Thyroid gland (tissue), 4 donors: ENCODE measurements around the gene MMP24. TPM values are rescaled to one million over a fixed set of nuclear protein-coding genes. Genes with fewer than 3 reads are reported as not detected.

Experiments used
- DNase-seq, 2 donors: peaks; one replicate each; pipeline ENCODE4 v3.0.0-alpha.2; 2019
- H3K27ac ChIP-seq, 3 donors: fragments of 200-600 bp; sonication (generic); 1 replicate in 2 of 3; 2 replicates in 1 of 3; pipeline ENCODE4 v1.5.1; 2016 to 2019; ENCODE audit warnings: mild to moderate bottlenecking in 1 of 3, moderate library complexity in 1 of 3
- H3K27me3 ChIP-seq: fragments of 200-600 bp; sonication (generic); one replicate; pipeline ENCODE4 v1.5.1; 2019
- H3K36me3 ChIP-seq, 2 donors: fragments of 200-600 bp; sonication (generic); one replicate each; pipeline ENCODE4 v1.5.1; 2016 to 2019
- H3K4me1 ChIP-seq, 2 donors: fragments of 200-600 bp; sonication (generic); one replicate each; pipeline ENCODE4 v1.5.1; 2017 to 2019
- H3K4me3 ChIP-seq, 3 donors: fragments of 200-600 bp; sonication (generic); replicated peaks in 1 of 3; 1 replicate in 2 of 3; 2 replicates in 1 of 3; pipeline ENCODE4 v1.5.1; 2016; ENCODE audit warnings: mild to moderate bottlenecking in 1 of 3
- H3K9me3 ChIP-seq: fragments of 200-600 bp; sonication (generic); one replicate; pipeline ENCODE4 v1.5.1; 2017
- CTCF ChIP-seq, 6 experiments: fragments of 200-600 bp in 3 of 6; fragments of 450-650 bp in 3 of 6; sonication (generic) in 3 of 6; IDR thresholded peaks; one replicate each; pipeline ENCODE4 v1.5.1; 2016 to 2019; ENCODE audit warnings: antibody characterized with exemption in 6 of 6, mild to moderate bottlenecking in 2 of 6, inconsistent platforms in 1 of 6, moderate library complexity in 1 of 6
- POLR2A ChIP-seq, 2 donors: fragments of 450-650 bp; IDR thresholded peaks; one replicate each; pipeline ENCODE4 v1.6.1; 2017; ENCODE audit warnings: antibody characterized with exemption in 2 of 2, mild to moderate bottlenecking in 2 of 2, moderate library complexity in 1 of 2
- WGBS, 2 donors: methylation state at CpG; one replicate each; pipeline ENCODE4 v1.1.5; 2017; 5-methylcytosine and 5-hydroxymethylcytosine counted together
- intact Hi-C: fragments of 100-400 bp; cut with DNase I; formaldehyde crosslinking; loops from one replicate; pipeline ENCODE4 v1.15.1; 2023
- total RNA-seq, 4 donors: library from RNA; depleted of rRNA; stranded (reverse); fragments of >200 nt; gene quantifications; one replicate each; pipeline ENCODE4 v1.2.3, GENCODE V29; 2016

Gene MMP24
- total RNA-seq, 4 donors from 2014 or later: 0.67 to 1.6 (median 0.92) TPM

- Histone ChIP-seq H3K27ac (no peak overlapping the region), H3K36me3 (no peaks in the 10 kb centered on the region), H3K9me3 (no peaks in the 10 kb centered on the region), H3K4me3 (no peak overlapping the region), H3K4me1 (peaks cover 0 to 5% of the 10 kb centered on the region in 2 donors), H3K27me3 (no peaks in the 10 kb centered on the region)
- TF ChIP-seq POLR2A (IDR thresholded peaks at IDR 0.05) (no peak), CTCF (IDR thresholded peaks at IDR 0.05) (no peak)
- DNase-seq: no peak
- intact Hi-C loops: no loop called here
- 48 to 49% methylated on average over 9 of the region's 9 CpGs for WGBS, 2 donors
These were observed 968 bp upstream of the MMP24 start for GRCh38 chr20:35225319-35226125.

GRCh38 chr20:35226884-35227681 lies 593 bp downstream of the MMP24 start:
- Histone ChIP-seq H3K27ac (no peak overlapping the region), H3K9me3 (no peaks in the 10 kb centered on the region), H3K4me3 (no peak overlapping the region)

GRCh38 chr20:35232575-35232974 lies 6.1 kb downstream of the MMP24 start:
- H3K27me3 ChIP-seq: no peaks in the 10 kb centered on the region
- H3K9me3 ChIP-seq: no peaks in the 10 kb centered on the region
- TF ChIP-seq CTCF (IDR thresholded peaks at IDR 0.05) (no peak), POLR2A (IDR thresholded peaks at IDR 0.05) (no peak)
- DNase-seq: no peak
- H3K27ac ChIP-seq: no peak overlapping the region
- intact Hi-C loops: no loop called here
- no peaks in the 10 kb centered on the region for H3K4me1 ChIP-seq
- WGBS, 2 donors: 76 to 77% methylated on average over 2 of the region's 2 CpGs
- H3K4me3 ChIP-seq: no peak overlapping the region
- no peaks in the 10 kb centered on the region for H3K36me3 ChIP-seq

More at GRCh38 chr20:35226884-35227681, 593 bp downstream of the MMP24 start:
- Histone ChIP-seq H3K27me3 (no peaks in the 10 kb centered on the region), H3K4me1 (peaks cover 0 to 5% of the 10 kb centered on the region in 2 donors), H3K36me3 (no peaks in the 10 kb centered on the region)
- 16 to 27% methylated on average over 18 to 21 of the region's 74 CpGs for WGBS, 2 donors
- intact Hi-C loops: no loop called here
- TF ChIP-seq CTCF (IDR thresholded peaks at IDR 0.05): no peak
- no peak for TF ChIP-seq POLR2A (IDR thresholded peaks at IDR 0.05)
- peak; percentile 44 to 58 for DNase-seq

DNA sequence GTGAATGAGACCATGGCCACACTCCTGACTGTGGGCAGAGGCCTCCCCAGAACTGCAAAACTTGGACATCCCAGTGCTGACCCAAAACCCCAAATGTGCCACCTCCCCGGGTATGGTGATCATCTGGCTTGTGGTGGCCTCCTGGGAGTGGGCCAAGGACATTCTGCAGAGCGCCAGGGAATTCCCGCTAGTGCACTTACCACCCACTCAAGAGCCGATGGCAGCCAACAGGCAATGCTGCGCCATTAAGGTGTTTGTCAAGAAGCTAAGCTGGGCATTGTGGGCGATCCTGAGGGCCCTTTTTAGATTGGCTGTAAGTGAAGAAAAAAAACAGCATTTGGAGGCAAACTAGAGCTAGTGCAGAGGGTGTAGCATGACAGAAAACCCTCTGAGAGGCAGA lies 9.4 kb downstream of the MMP24 start:
- TF ChIP-seq CTCF (IDR thresholded peaks at IDR 0.05): no peak
- TF ChIP-seq POLR2A (IDR thresholded peaks at IDR 0.05): no peak
- Histone ChIP-seq H3K4me3 (no peak overlapping the region), H3K4me1 (no peaks in the 10 kb centered on the region), H3K36me3 (no peaks in the 10 kb centered on the region), H3K9me3 (no peaks in the 10 kb centered on the region), H3K27ac (no peak overlapping the region), H3K27me3 (no peaks in the 10 kb centered on the region)
- DNase-seq: peak in 1 of 2 donors; percentile 21
- WGBS, 2 donors: 74 to 95% methylated on average over 6 of the region's 6 CpGs
- intact Hi-C loops: no loop called here

- H3K4me3 ChIP-seq: no peak overlapping the region
- H3K27ac ChIP-seq: no peak overlapping the region
- DNase-seq: no peak
- TF ChIP-seq POLR2A (IDR thresholded peaks at IDR 0.05): no peak
- TF ChIP-seq CTCF (IDR thresholded peaks at IDR 0.05): no peak
- H3K4me1 ChIP-seq: no peaks in the 10 kb centered on the region
- no peaks in the 10 kb centered on the region for H3K36me3 ChIP-seq
- H3K9me3 ChIP-seq: no peaks in the 10 kb centered on the region
- intact Hi-C loops: no loop called here
- no peaks in the 10 kb centered on the region for H3K27me3 ChIP-seq
These were observed 11.0 kb downstream of the MMP24 start for GRCh38 chr20:35237486-35237885.
